HepG2 (cell line): ENCODE measurements around the gene TH. TPM values are rescaled to one million over a fixed set of nuclear protein-coding genes. Genes with fewer than 3 reads are reported as not detected.
A peak's percentile ranks its signal among the peaks of the same experiment; 100 is the strongest.

ENCODE experiments used
- EED ChIP-seq: sonication (generic); formaldehyde crosslinking; IDR thresholded peaks from 2 replicates; pipeline ENCODE4 v1.5.0; 2020; ENCODE audit warnings: mild to moderate bottlenecking, missing genetic modification reagents
- FOXA1 ChIP-seq, 2 experiments: fragments of 450-650 bp in 1 of 2; sonication (generic) in 1 of 2; formaldehyde crosslinking in 1 of 2; IDR thresholded peaks; 2 replicates each; pipeline versions ENCODE4 v1.4.0 to v1.6.1; 2016 to 2020; ENCODE audit warnings: missing genetic modification reagents in 1 of 2
- GABPB1 ChIP-seq: IDR thresholded peaks from 2 replicates; pipeline ENCODE4 v1.6.1; 2016; ENCODE audit warnings: mild to moderate bottlenecking, missing genetic modification reagents, moderate library complexity, missing compliant biosample characterization
- HDAC1 ChIP-seq: sonication (generic); formaldehyde crosslinking; IDR thresholded peaks from 2 replicates; pipeline ENCODE4 v1.5.1; 2020; ENCODE audit warnings: mild to moderate bottlenecking, missing genetic modification reagents
- HOXA9 ChIP-seq: sonication (generic); formaldehyde crosslinking; IDR thresholded peaks from 2 replicates; pipeline ENCODE4 v1.8.1; 2022; ENCODE audit warnings: missing genetic modification reagents, mild to moderate bottlenecking, moderate library complexity, borderline replicate concordance
- NCOA5 ChIP-seq: sonication (generic); formaldehyde crosslinking; IDR thresholded peaks from 2 replicates; pipeline ENCODE4 v1.4.0; 2020; ENCODE audit warnings: missing genetic modification reagents
- SALL2 ChIP-seq: sonication (generic); formaldehyde crosslinking; IDR thresholded peaks from 2 replicates; pipeline ENCODE4 v1.8.1; 2023; ENCODE audit warnings: mild to moderate bottlenecking, missing genetic modification reagents, inconsistent platforms
- SOX5 ChIP-seq: IDR thresholded peaks from 2 replicates; pipeline ENCODE4 v1.6.1; 2016; ENCODE audit warnings: borderline replicate concordance
- TGIF2 ChIP-seq: IDR thresholded peaks from 2 replicates; pipeline ENCODE4 v1.6.1; 2016; ENCODE audit warnings: control low read depth, missing compliant biosample characterization
- ZBTB38 ChIP-seq: sonication (generic); formaldehyde crosslinking; IDR thresholded peaks from 2 replicates; pipeline ENCODE4 v1.5.1; 2020; ENCODE audit warnings: mild to moderate bottlenecking, missing genetic modification reagents
- ZKSCAN8 ChIP-seq: IDR thresholded peaks from 2 replicates; pipeline ENCODE4 v1.6.1; 2016; ENCODE audit warnings: borderline replicate concordance, missing genetic modification reagents, missing compliant biosample characterization
- ZMAT3 ChIP-seq: sonication (generic); formaldehyde crosslinking; conservative IDR thresholded peaks from 2 replicates; pipeline ENCODE4 v1.7.0; 2021; ENCODE audit warnings: missing genetic modification reagents
- ZNF138 ChIP-seq: sonication (generic); formaldehyde crosslinking; IDR thresholded peaks from 2 replicates; pipeline ENCODE4 v1.5.0; 2020; ENCODE audit warnings: mild to moderate bottlenecking, low read depth, missing genetic modification reagents
- ZNF317 ChIP-seq: sonication (generic); formaldehyde crosslinking; IDR thresholded peaks from 2 replicates; pipeline ENCODE4 v1.5.0; 2020; ENCODE audit warnings: mild to moderate bottlenecking, missing genetic modification reagents
- ZNF616 ChIP-seq: sonication (generic); formaldehyde crosslinking; IDR thresholded peaks from 2 replicates; pipeline ENCODE4 v1.5.0; 2020; ENCODE audit warnings: low read depth, mild to moderate bottlenecking, missing genetic modification reagents
- ZNF781 ChIP-seq: sonication (generic); formaldehyde crosslinking; IDR thresholded peaks from 2 replicates; pipeline ENCODE4 v1.5.1; 2020; ENCODE audit warnings: borderline replicate concordance, mild to moderate bottlenecking, missing genetic modification reagents; ENCODE audit errors: not compliant biosample characterization
- polyA plus RNA-seq, 8 experiments: library from polyadenylated mRNA; depleted of rRNA in 3 of 8; stranded (reverse) in 7 of 8; unstranded in 1 of 8; fragments of >200 nt; fragmentation: Illumina TruSeq in 4 of 8; extraction: Trizol in 4 of 8; gene quantifications; 2 replicates each; pipeline versions ENCODE4 v1.2.1 to v1.2.3, GENCODE V29; 2011 to 2016; ENCODE audit warnings: low read depth in 4 of 8, missing spikeins in 1 of 8, mixed read lengths in 1 of 8; ENCODE audit not compliant: insufficient read depth in 1 of 8
- total RNA-seq, 5 experiments: library from RNA; depleted of rRNA; stranded (reverse); fragments of >200 nt; fragmentation: Illumina TruSeq; extraction: Trizol; gene quantifications; 2 replicates each; pipeline ENCODE4 v1.2.3, GENCODE V29; 2016; ENCODE audit warnings: low read depth in 1 of 5
- TF ChIP-seq, protein P1 (sequence below): sonication (generic); formaldehyde crosslinking; IDR thresholded peaks from 2 replicates; pipeline ENCODE4 v1.4.0; 2020; ENCODE audit warnings: missing genetic modification reagents
- TF ChIP-seq, protein P2 (sequence below): IDR thresholded peaks from 2 replicates; pipeline ENCODE4 v1.6.1; 2012; ENCODE audit warnings: inconsistent platforms
- TF ChIP-seq, protein P3 (sequence below): sonication (generic); formaldehyde crosslinking; IDR thresholded peaks from 2 replicates; pipeline ENCODE4 v1.4.0; 2020; ENCODE audit warnings: mild to moderate bottlenecking, missing genetic modification reagents
- TF ChIP-seq, protein P4 (sequence below): sonication (generic); formaldehyde crosslinking; conservative IDR thresholded peaks from 2 replicates; pipeline ENCODE4 v1.5.0; 2020; ENCODE audit warnings: missing genetic modification reagents
- TF ChIP-seq, protein P5 (sequence below): sonication (generic); formaldehyde crosslinking; conservative IDR thresholded peaks from 2 replicates; pipeline ENCODE4 v1.8.0; 2022; ENCODE audit warnings: low read depth, missing genetic modification reagents

The TH gene
- total and polyA plus RNA-seq, 2 of the 13 experiments (the other 11 are each of a cell fraction or from before 2014, with no cell fraction given), result 0.36 TPM; not detected in 1

DNA sequence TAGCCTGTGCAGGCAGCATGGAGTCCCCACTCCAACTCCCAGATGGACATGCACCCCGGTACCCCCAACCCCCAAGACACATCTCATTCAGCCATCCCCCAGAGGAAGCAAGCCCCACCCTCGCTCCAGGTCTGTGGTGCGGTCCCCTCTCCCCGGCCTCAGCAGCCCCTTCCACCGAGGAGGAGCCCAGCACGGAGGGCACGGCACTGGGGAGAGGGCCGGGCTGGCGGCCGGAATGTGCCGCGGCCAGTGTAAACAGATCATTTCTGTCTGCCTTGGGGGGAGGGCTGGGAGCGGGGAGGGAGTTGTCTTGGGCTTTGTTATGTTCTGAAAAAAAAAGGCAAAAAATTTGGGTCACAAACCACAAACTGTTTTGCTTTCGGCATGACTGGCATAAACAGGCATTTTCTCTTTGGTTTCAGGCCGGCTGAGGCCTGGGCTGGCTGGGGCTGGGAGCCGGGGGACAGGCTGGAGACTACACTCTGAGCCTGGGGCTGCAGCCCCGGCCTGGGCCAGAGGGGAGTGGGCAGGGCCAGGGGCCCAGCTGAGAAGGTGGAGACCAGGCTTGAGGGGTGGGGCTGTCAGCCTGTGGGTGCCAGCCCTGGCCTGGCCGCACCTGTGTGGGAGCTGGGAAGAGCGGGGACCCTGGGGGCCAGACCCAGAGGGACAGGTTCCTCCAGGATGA, 49.3 kb downstream of the TH start (continued):
- no peak for TF ChIP-seq FOXA1 (IDR thresholded peaks at IDR 0.05)
- peak; percentile 84 for TF ChIP-seq FOXA1 (CRISPR knock-in tag; IDR thresholded peaks at IDR 0.05)
- no peak for TF ChIP-seq ZNF616 (CRISPR knock-in tag)
- TF ChIP-seq TGIF2 (CRISPR knock-in tag), result no peak
- TF ChIP-seq ZMAT3, result 0 out of 2 replicates have a peak, but pooled peaks have one; percentile 41
- TF ChIP-seq, protein P1, sequence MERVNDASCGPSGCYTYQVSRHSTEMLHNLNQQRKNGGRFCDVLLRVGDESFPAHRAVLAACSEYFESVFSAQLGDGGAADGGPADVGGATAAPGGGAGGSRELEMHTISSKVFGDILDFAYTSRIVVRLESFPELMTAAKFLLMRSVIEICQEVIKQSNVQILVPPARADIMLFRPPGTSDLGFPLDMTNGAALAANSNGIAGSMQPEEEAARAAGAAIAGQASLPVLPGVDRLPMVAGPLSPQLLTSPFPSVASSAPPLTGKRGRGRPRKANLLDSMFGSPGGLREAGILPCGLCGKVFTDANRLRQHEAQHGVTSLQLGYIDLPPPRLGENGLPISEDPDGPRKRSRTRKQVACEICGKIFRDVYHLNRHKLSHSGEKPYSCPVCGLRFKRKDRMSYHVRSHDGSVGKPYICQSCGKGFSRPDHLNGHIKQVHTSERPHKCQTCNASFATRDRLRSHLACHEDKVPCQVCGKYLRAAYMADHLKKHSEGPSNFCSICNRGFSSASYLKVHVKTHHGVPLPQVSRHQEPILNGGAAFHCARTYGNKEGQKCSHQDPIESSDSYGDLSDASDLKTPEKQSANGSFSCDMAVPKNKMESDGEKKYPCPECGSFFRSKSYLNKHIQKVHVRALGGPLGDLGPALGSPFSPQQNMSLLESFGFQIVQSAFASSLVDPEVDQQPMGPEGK, result peak; percentile 69
- TF ChIP-seq ZNF138 (CRISPR knock-in tag), result no peak
- TF ChIP-seq HDAC1 (CRISPR knock-in tag), result peak; percentile 24; the same call in 1 of the 2 replicates
- TF ChIP-seq SALL2 (CRISPR knock-in tag), result no peak
- no peak for TF ChIP-seq ZNF781 (CRISPR knock-in tag)
- TF ChIP-seq ZBTB38 (CRISPR knock-in tag), result peak; percentile 51; the same call in 1 of the 2 replicates
- no peak for TF ChIP-seq ZNF317 (CRISPR knock-in tag)
- TF ChIP-seq, protein P2, sequence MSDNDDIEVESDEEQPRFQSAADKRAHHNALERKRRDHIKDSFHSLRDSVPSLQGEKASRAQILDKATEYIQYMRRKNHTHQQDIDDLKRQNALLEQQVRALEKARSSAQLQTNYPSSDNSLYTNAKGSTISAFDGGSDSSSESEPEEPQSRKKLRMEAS, result 0 out of 2 replicates have a peak, but pooled peaks have one; percentile 27
- TF ChIP-seq, protein P3, sequence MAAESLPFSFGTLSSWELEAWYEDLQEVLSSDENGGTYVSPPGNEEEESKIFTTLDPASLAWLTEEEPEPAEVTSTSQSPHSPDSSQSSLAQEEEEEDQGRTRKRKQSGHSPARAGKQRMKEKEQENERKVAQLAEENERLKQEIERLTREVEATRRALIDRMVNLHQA, result no peak
- 0 out of 2 replicates have a peak, but pooled peaks have one; percentile 21 for TF ChIP-seq EED
- TF ChIP-seq ZKSCAN8 (CRISPR knock-in tag), result no peak
- TF ChIP-seq GABPB1 (CRISPR knock-in tag), result peak; percentile 28; the same call in 1 of the 2 replicates
- peak; percentile 35; the same call in 1 of the 2 replicates for TF ChIP-seq SOX5
- no peak for TF ChIP-seq NCOA5 (CRISPR knock-in tag)
- TF ChIP-seq, protein P4, sequence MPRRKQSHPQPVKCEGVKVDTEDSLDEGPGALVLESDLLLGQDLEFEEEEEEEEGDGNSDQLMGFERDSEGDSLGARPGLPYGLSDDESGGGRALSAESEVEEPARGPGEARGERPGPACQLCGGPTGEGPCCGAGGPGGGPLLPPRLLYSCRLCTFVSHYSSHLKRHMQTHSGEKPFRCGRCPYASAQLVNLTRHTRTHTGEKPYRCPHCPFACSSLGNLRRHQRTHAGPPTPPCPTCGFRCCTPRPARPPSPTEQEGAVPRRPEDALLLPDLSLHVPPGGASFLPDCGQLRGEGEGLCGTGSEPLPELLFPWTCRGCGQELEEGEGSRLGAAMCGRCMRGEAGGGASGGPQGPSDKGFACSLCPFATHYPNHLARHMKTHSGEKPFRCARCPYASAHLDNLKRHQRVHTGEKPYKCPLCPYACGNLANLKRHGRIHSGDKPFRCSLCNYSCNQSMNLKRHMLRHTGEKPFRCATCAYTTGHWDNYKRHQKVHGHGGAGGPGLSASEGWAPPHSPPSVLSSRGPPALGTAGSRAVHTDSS, result no peak
- no peak for TF ChIP-seq HOXA9 (CRISPR knock-in tag)
- TF ChIP-seq, protein P5, sequence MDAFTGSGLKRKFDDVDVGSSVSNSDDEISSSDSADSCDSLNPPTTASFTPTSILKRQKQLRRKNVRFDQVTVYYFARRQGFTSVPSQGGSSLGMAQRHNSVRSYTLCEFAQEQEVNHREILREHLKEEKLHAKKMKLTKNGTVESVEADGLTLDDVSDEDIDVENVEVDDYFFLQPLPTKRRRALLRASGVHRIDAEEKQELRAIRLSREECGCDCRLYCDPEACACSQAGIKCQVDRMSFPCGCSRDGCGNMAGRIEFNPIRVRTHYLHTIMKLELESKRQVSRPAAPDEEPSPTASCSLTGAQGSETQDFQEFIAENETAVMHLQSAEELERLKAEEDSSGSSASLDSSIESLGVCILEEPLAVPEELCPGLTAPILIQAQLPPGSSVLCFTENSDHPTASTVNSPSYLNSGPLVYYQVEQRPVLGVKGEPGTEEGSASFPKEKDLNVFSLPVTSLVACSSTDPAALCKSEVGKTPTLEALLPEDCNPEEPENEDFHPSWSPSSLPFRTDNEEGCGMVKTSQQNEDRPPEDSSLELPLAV, result no peak
